AG08396 (cell line): Measurements from ENCODE around the gene MGRN1.

ENCODE experiments used
- DNase-seq: peaks from one replicate; pipeline ENCODE4 v3.0.0; 2012; ENCODE audit warnings: low spot score, mixed read lengths

MGRN1 gene

GRCh38 chr16:4624827-4625559 is 367 bp downstream of the MGRN1 start:
- DNase-seq, result peak; percentile 67

- DNase-seq, result no peak
Observed at GRCh38 chr16:4625560-4626159, 1.0 kb downstream of the MGRN1 start.

- DNase-seq, result no peak
Observed at GRCh38 chr16:4626396-4626795, 1.8 kb downstream of the MGRN1 start.

- DNase-seq, result no peak
Observed at GRCh38 chr16:4628283-4628682, 3.7 kb downstream of the MGRN1 start.

- no peak for DNase-seq
Observed at GRCh38 chr16:4631444-4631843, 6.8 kb downstream of the MGRN1 start.

- DNase-seq, result no peak
Observed at GRCh38 chr16:4633910-4634635, 9.4 kb downstream of the MGRN1 start.

- DNase-seq, result no peak
Observed at GRCh38 chr16:4634768-4635167, 10.1 kb downstream of the MGRN1 start.

- no peak for DNase-seq
Observed at GRCh38 chr16:4636196-4636595, 11.6 kb downstream of the MGRN1 start.

- DNase-seq, result no peak
Observed at GRCh38 chr16:4637501-4638166, 13.0 kb downstream of the MGRN1 start.

- DNase-seq, result no peak
Observed at GRCh38 chr16:4639899-4640509, 15.4 kb downstream of the MGRN1 start.

GRCh38 chr16:4640572-4641305 is 16.1 kb downstream of the MGRN1 start:
- no peak for DNase-seq

GRCh38 chr16:4641306-4641687 is 16.7 kb downstream of the MGRN1 start:
- DNase-seq, result no peak

GRCh38 chr16:4641895-4642294 is 17.3 kb downstream of the MGRN1 start:
- DNase-seq, result no peak

GRCh38 chr16:4646773-4647643 is 22.4 kb downstream of the MGRN1 start:
- DNase-seq, result no peak

GRCh38 chr16:4647644-4647980 is 23.0 kb downstream of the MGRN1 start:
- no peak for DNase-seq

- DNase-seq, result no peak
Observed at GRCh38 chr16:4648917-4649316, 24.3 kb downstream of the MGRN1 start.

- no peak for DNase-seq
Observed at GRCh38 chr16:4649744-4650442, 25.3 kb downstream of the MGRN1 start.

- DNase-seq, result peak; percentile 82
Observed at GRCh38 chr16:4650443-4651074, 25.9 kb downstream of the MGRN1 start.

GRCh38 chr16:4651827-4652226 is 27.2 kb downstream of the MGRN1 start:
- DNase-seq, result no peak

- DNase-seq, result no peak
Observed at GRCh38 chr16:4652561-4652960, 27.9 kb downstream of the MGRN1 start.
